Keratinocyte (primary cell): ENCODE results near the gene ZBP1. TPM values are rescaled to one million over a fixed set of nuclear protein-coding genes. Genes with fewer than 3 reads are reported as not detected.

Experiments used
- DNase-seq: peaks from one replicate; pipeline ENCODE4 v3.0.0-alpha.2; 2011; ENCODE audit warnings: low read depth, missing footprints, low spot score
- FAIRE-seq: peaks from 2 replicates; lab custom pipeline; 2011; peaks lifted over from hg19 to GRCh38; lab: Jason Lieb, UNC
- H2AFZ ChIP-seq: 2 replicates; pipeline ENCODE4 v1.6.0; 2012; ENCODE audit warnings: low read length, control low read depth, inconsistent platforms; ENCODE audit not compliant: control insufficient read depth
- H3K27ac ChIP-seq: 2 replicates; pipeline ENCODE4 v1.5.1; 2011; ENCODE audit warnings: low read length; ENCODE audit not compliant: control insufficient read depth, insufficient read depth
- H3K27me3 ChIP-seq: 3 replicates; pipeline ENCODE4 v1.6.0; 2011; ENCODE audit warnings: low read length; ENCODE audit not compliant: control insufficient read depth, insufficient read depth; ENCODE audit errors: extremely low read depth
- H3K36me3 ChIP-seq, 2 experiments: 2 replicates in 1 of 2; 3 replicates in 1 of 2; pipeline ENCODE4 v1.5.1; 2011; ENCODE audit warnings: low read length in 2 of 2, mild to moderate bottlenecking in 1 of 2; ENCODE audit not compliant: control insufficient read depth in 2 of 2, insufficient read depth in 2 of 2; ENCODE audit errors: extremely low read depth in 1 of 2
- H3K4me1 ChIP-seq: 3 replicates; pipeline ENCODE4 v1.5.1; 2011; ENCODE audit warnings: low read length; ENCODE audit not compliant: control insufficient read depth, insufficient read depth; ENCODE audit errors: extremely low read depth
- H3K4me2 ChIP-seq: 3 replicates; pipeline ENCODE4 v1.6.0; 2011; ENCODE audit warnings: low read depth, low read length; ENCODE audit not compliant: control insufficient read depth, insufficient read depth; ENCODE audit errors: extremely low read depth
- H3K4me3 ChIP-seq, 3 experiments: fragments of 200-600 bp in 1 of 3; sonication (generic) in 1 of 3; 2 replicates in 2 of 3; 3 replicates in 1 of 3; pipeline ENCODE4 v1.5.1; 2011 to 2016; ENCODE audit warnings: low read length in 3 of 3, mild to moderate bottlenecking in 3 of 3, control low read depth in 2 of 3, inconsistent platforms in 1 of 3, low read depth in 1 of 3, mixed read lengths in 1 of 3, mixed run types in 1 of 3, moderate library complexity in 1 of 3; ENCODE audit not compliant: control insufficient read depth in 2 of 3, insufficient read depth in 2 of 3; ENCODE audit errors: extremely low read depth in 1 of 3
- H3K79me2 ChIP-seq: 2 replicates; pipeline ENCODE4 v1.6.0; 2012; ENCODE audit warnings: low read length; ENCODE audit not compliant: control insufficient read depth, insufficient read depth
- H3K9ac ChIP-seq: 3 replicates; pipeline ENCODE4 v1.6.0; 2011; ENCODE audit warnings: low read length; ENCODE audit not compliant: control insufficient read depth, insufficient read depth; ENCODE audit errors: extremely low read depth
- H3K9me1 ChIP-seq: 3 replicates; pipeline ENCODE4 v1.6.0; 2011; ENCODE audit warnings: low read length; ENCODE audit not compliant: control insufficient read depth, insufficient read depth; ENCODE audit errors: extremely low read depth
- H3K9me3 ChIP-seq: 2 replicates; pipeline ENCODE4 v1.5.1; 2012; ENCODE audit warnings: low read depth, low read length; ENCODE audit not compliant: control insufficient read depth
- H4K20me1 ChIP-seq: 3 replicates; pipeline ENCODE4 v1.6.0; 2011; ENCODE audit warnings: low read length; ENCODE audit not compliant: control insufficient read depth, insufficient read depth; ENCODE audit errors: extremely low read depth
- EZH2 ChIP-seq: IDR thresholded peaks from one replicate; pipeline ENCODE4 v1.6.1; 2012; ENCODE audit warnings: inconsistent platforms, mild to moderate bottlenecking, low read length, moderate library complexity
- dilution Hi-C: fragments of 300-500 bp; cut with MboI; formaldehyde crosslinking; loops from one replicate; pipeline ENCODE4 v1.7.0; 2020; ENCODE audit warnings: low sequenced_read_pairs; ENCODE audit not compliant: extremely low pct_ligation_motif_present
- polyA plus RNA-seq, 5 experiments: library from polyadenylated mRNA; depleted of rRNA in 3 of 5; stranded (reverse) in 3 of 5; stranded (forward) in 1 of 5; unstranded in 1 of 5; fragments of >200 nt; gene quantifications; 1 replicate in 1 of 5; 2 replicates in 3 of 5; 3 replicates in 1 of 5; pipeline versions ENCODE4 v1.2.1 to v1.2.3, GENCODE V29; 2011 to 2012; ENCODE audit warnings: missing spikeins in 2 of 5, low read depth in 1 of 5, low replicate concordance in 1 of 5
- TF ChIP-seq, protein P1 (sequence below), 3 experiments: IDR thresholded peaks in 1 of 3; conservative IDR thresholded peaks in 1 of 3; optimal IDR thresholded peaks in 1 of 3; 2 replicates in 2 of 3; 3 replicates in 1 of 3; pipeline versions ENCODE3 to v1.5.1; 2011; ENCODE audit warnings: low read length in 3 of 3, mild to moderate bottlenecking in 3 of 3, moderate library complexity in 2 of 3, control low read depth in 1 of 3, inconsistent platforms in 1 of 3; ENCODE audit not compliant: insufficient read depth in 2 of 3; ENCODE audit errors: extremely low read depth in 1 of 3

The ZBP1 gene
- polyA plus RNA-seq, 1 donor (not counting 4 experiments of a cell fraction or from before 2014, with no cell fraction given) = 0.08 TPM

DNA sequence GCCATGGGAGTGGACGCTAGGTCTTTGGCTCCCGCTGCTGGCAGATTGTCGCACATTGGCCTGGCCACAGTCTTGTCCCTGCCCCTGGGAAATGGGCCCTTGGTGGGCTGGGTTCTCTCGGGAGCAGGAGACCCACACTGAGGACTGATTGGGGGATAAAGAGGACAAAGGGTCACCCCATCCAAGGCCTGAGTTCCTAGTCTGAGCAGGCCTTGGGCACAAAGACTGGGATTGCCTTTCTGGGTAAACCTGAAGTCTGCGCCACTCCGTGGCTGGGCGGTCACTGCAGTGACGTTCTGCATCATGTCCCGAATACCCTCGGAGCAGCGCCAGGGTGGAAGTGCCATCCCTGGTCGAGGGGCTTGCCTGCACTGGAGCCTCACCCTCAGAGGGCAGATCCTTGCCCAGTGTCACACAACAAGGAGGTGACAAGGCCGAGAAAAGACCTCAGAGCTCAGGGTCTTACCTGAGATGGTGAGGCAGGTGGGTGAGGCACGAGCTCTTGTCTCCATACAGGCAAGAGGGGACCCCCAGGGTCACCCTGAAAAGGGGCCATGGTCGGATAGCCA is 36.1 kb upstream of the ZBP1 start:
- FAIRE-seq (no peak), DNase-seq (no peak)
- H3K36me3 ChIP-seq = peaks cover 49 to 55% of the 10 kb centered on the region in 2 experiments
- peaks cover 7% of the 10 kb centered on the region for H3K9me1 ChIP-seq
- H3K9ac ChIP-seq = no peak overlapping the region
- no peaks in the 10 kb centered on the region for H3K27me3 ChIP-seq
- H3K4me3 ChIP-seq = no peak overlapping the region
- H4K20me1 ChIP-seq = peaks cover 44% of the 10 kb centered on the region
- dilution Hi-C loops = no loop called here
- TF ChIP-seq EZH2 = no peak
- TF ChIP-seq, protein P1, sequence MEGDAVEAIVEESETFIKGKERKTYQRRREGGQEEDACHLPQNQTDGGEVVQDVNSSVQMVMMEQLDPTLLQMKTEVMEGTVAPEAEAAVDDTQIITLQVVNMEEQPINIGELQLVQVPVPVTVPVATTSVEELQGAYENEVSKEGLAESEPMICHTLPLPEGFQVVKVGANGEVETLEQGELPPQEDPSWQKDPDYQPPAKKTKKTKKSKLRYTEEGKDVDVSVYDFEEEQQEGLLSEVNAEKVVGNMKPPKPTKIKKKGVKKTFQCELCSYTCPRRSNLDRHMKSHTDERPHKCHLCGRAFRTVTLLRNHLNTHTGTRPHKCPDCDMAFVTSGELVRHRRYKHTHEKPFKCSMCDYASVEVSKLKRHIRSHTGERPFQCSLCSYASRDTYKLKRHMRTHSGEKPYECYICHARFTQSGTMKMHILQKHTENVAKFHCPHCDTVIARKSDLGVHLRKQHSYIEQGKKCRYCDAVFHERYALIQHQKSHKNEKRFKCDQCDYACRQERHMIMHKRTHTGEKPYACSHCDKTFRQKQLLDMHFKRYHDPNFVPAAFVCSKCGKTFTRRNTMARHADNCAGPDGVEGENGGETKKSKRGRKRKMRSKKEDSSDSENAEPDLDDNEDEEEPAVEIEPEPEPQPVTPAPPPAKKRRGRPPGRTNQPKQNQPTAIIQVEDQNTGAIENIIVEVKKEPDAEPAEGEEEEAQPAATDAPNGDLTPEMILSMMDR (optimal IDR thresholded peaks at IDR 0.05 in 1 of 3, IDR thresholded peaks at IDR 0.05 in 1 of 3, conservative IDR thresholded peaks at IDR 0.05 in 1 of 3; ENCODE audit: extremely low read depth in 1 of 3, insufficient read depth in 2 of 3, low read length in 3 of 3) = no peak
- no peaks in the 10 kb centered on the region for H3K9me3 ChIP-seq
- H3K4me1 ChIP-seq = peaks cover 30% of the 10 kb centered on the region
- no peak overlapping the region for H3K4me2 ChIP-seq
- no peak overlapping the region for H3K27ac ChIP-seq
- H3K79me2 ChIP-seq = peaks cover 45% of the 10 kb centered on the region
- H2AFZ ChIP-seq = no peak overlapping the region

DNA sequence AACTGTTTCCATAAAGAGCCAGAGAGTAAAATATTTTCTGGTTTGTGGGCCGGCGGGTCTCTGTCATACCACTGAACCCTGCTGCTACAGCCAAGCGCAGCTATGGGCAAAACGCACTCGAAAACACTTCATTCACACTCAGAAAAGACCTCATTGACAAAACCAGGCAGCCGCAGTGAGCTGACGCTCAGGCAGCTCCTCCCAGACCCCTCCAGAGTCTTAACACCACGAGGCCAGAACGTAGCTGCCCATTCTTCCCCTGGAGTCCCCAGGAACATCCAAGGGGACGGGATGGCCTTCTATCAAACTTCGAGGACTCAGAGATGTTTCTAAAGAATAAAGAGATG is 35.6 kb upstream of the ZBP1 start:
- Histone ChIP-seq H3K9me3 (no peaks in the 10 kb centered on the region), H3K36me3 (peaks cover 51 to 57% of the 10 kb centered on the region in 2 experiments), H3K9me1 (peaks cover 5% of the 10 kb centered on the region), H4K20me1 (peaks cover 40% of the 10 kb centered on the region), H2AFZ (no peak overlapping the region), H3K4me1 (peaks cover 30% of the 10 kb centered on the region), H3K9ac (no peak overlapping the region), H3K4me2 (no peak overlapping the region), H3K4me3 (no peak overlapping the region), H3K27me3 (no peaks in the 10 kb centered on the region), H3K79me2 (peaks cover 39% of the 10 kb centered on the region), H3K27ac (no peak overlapping the region)
- DNase-seq = no peak
- TF ChIP-seq, protein P1 (optimal IDR thresholded peaks at IDR 0.05 in 1 of 3, IDR thresholded peaks at IDR 0.05 in 1 of 3, conservative IDR thresholded peaks at IDR 0.05 in 1 of 3; ENCODE audit: extremely low read depth in 1 of 3, insufficient read depth in 2 of 3, low read length in 3 of 3) = no peak
- no peak for TF ChIP-seq EZH2
- FAIRE-seq = no peak
- dilution Hi-C loops = no loop called here
